ENCODE results near the gene TMED5.

DNA sequence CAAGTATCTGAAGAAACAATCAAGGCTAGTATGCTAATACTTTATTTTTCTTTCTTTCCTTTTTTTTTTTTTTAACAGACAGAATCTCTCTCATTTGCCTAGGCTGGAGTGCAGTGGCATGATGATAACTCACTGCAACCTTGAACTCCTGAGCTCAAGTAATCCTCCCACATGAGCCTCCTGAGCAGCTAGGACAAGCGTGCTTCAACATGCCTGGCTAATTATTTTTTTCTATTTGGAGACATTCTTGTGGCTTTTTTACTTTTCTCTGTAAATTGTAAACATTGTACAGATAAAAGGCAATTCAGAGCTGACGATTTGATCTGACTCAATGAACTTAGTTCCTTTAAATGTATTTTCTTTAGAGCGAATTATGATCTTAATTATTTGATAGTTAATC, 41.7 kb upstream of the TMED5 start:
- TF ChIP-seq, protein P1, sequence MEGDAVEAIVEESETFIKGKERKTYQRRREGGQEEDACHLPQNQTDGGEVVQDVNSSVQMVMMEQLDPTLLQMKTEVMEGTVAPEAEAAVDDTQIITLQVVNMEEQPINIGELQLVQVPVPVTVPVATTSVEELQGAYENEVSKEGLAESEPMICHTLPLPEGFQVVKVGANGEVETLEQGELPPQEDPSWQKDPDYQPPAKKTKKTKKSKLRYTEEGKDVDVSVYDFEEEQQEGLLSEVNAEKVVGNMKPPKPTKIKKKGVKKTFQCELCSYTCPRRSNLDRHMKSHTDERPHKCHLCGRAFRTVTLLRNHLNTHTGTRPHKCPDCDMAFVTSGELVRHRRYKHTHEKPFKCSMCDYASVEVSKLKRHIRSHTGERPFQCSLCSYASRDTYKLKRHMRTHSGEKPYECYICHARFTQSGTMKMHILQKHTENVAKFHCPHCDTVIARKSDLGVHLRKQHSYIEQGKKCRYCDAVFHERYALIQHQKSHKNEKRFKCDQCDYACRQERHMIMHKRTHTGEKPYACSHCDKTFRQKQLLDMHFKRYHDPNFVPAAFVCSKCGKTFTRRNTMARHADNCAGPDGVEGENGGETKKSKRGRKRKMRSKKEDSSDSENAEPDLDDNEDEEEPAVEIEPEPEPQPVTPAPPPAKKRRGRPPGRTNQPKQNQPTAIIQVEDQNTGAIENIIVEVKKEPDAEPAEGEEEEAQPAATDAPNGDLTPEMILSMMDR (IDR thresholded peaks at IDR 0.05), result no peak
- TF ChIP-seq REST (IDR thresholded peaks at IDR 0.05; ENCODE audit: low read depth, low read length), result no peak
- no peak for TF ChIP-seq POLR2AphosphoS5 (IDR thresholded peaks at IDR 0.05; ENCODE audit: low read depth, low read length)
- TF ChIP-seq FOXJ3 (CRISPR knock-in tag; IDR thresholded peaks at IDR 0.05), result no peak
- no peak for TF ChIP-seq NFIC (IDR thresholded peaks at IDR 0.05; ENCODE audit: borderline replicate concordance)
- no peak for TF ChIP-seq MXI1 (IDR thresholded peaks at IDR 0.05; ENCODE audit: low read depth, low read length)
